HG02840 (cell line): ENCODE results near the gene ASB18.

Experiments
- ATAC-seq: cut with Tn5 transposase; IDR thresholded peaks from one replicate; pipeline ENCODE4 v1.9.1; 2021; ENCODE audit warnings: mild to moderate bottlenecking, moderate library complexity, moderate number of reproducible peaks; ENCODE audit not compliant: unreplicated experiment, low FRiP score

The ASB18 gene

GRCh38 chr2:236242057-236242495, 22.1 kb downstream of the ASB18 start:
- ATAC-seq, result no peak

- no peak for ATAC-seq
Measured at GRCh38 chr2:236241181-236242056, 22.8 kb downstream of the ASB18 start.

GRCh38 chr2:236240228-236240990, 23.8 kb downstream of the ASB18 start:
- no peak for ATAC-seq

GRCh38 chr2:236239276-236240065, 24.7 kb downstream of the ASB18 start:
- ATAC-seq, result no peak

- no peak for ATAC-seq
Measured at GRCh38 chr2:236238751-236239150, 25.5 kb downstream of the ASB18 start.

GRCh38 chr2:236237468-236238190, 26.6 kb downstream of the ASB18 start:
- no peak for ATAC-seq

GRCh38 chr2:236236559-236237452, 27.4 kb downstream of the ASB18 start:
- ATAC-seq, result no peak

GRCh38 chr2:236229186-236229585, 35.0 kb downstream of the ASB18 start:
- ATAC-seq, result no peak

- no peak for ATAC-seq
Measured at GRCh38 chr2:236223675-236224074, 40.5 kb downstream of the ASB18 start.

GRCh38 chr2:236221798-236222197, 42.4 kb downstream of the ASB18 start:
- ATAC-seq, result no peak

- no peak for ATAC-seq
Measured at GRCh38 chr2:236219411-236219810, 44.8 kb downstream of the ASB18 start.

GRCh38 chr2:236217926-236218325, 46.3 kb downstream of the ASB18 start:
- no peak for ATAC-seq

- ATAC-seq, result no peak
Measured at GRCh38 chr2:236216711-236217110, 47.5 kb downstream of the ASB18 start.

GRCh38 chr2:236215761-236216333, 48.4 kb downstream of the ASB18 start:
- ATAC-seq, result no peak

GRCh38 chr2:236215196-236215595, 49.0 kb downstream of the ASB18 start:
- ATAC-seq, result no peak

- ATAC-seq, result no peak
Measured at GRCh38 chr2:236214376-236214995, 49.7 kb downstream of the ASB18 start.

- no peak for ATAC-seq
Measured at GRCh38 chr2:236211296-236211695, 52.9 kb downstream of the ASB18 start.

GRCh38 chr2:236210536-236210935, 53.7 kb downstream of the ASB18 start:
- ATAC-seq, result no peak
